HTERT RPE-1 (cell line): ENCODE measurements around the gene TCF4.

Experiments used
- in situ Hi-C: fragments of 300-500 bp; cut with MboI; formaldehyde crosslinking; loops from 4 replicates; pipeline ENCODE4 v1.14.3; 2020; ENCODE audit warnings: low sequenced_read_pairs

Gene TCF4

GRCh38 chr18:55398858-55399257 is 189.1 kb downstream of the TCF4 start:
- in situ Hi-C loops: no loop called here

- in situ Hi-C loops: no loop called here
These were observed 191.0 kb downstream of the TCF4 start for GRCh38 chr18:55396979-55397378.

- in situ Hi-C loops: no loop called here
These were observed 191.6 kb downstream of the TCF4 start for GRCh38 chr18:55396267-55396905.

DNA sequence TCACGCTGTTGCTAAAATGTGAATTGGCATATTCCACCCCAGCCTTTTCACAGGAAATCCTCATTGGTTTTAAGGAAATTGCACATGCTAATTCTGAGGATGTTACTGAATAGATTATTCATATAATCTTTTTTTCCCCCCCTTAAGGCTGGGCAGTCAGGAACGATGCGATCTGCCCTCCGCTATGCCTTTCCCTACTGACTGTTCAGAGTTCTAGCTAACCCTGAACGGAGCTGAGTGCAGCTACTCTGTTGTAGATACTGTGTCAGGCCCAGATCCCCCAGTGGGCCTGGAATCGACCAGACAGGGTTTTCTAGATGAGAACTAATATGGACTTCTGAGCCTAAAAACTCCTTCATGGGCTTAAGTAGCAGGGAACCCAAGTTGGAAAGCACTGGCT is 192.2 kb downstream of the TCF4 start:
- in situ Hi-C loops: no loop called here

GRCh38 chr18:55390898-55391297 is 197.1 kb downstream of the TCF4 start:
- in situ Hi-C loops: no loop called here

- in situ Hi-C loops: no loop called here
These were observed 200.6 kb downstream of the TCF4 start for GRCh38 chr18:55387139-55387984.

- in situ Hi-C loops: no loop called here
These were observed 201.4 kb downstream of the TCF4 start for GRCh38 chr18:55386545-55386944.

DNA sequence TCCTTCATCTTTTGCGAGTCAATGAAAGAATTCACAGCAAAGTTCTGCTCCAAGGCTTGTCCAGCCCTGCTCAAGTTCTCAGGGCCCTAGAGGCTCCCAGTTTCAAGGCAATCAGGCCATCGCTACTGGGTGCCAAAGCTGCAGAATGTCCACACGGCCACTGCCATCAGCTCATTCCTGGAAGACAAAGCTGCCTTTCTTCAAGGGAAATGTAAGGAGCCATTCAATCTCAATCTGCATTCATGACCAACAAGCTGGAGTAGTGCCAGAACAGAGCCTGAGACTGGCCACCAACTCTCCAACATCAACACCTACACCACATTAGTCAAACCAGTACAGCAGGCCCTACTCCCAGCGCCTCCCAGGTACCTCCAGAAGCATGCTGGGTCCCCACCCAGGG is 202.2 kb downstream of the TCF4 start:
- in situ Hi-C loops: no loop called here

DNA sequence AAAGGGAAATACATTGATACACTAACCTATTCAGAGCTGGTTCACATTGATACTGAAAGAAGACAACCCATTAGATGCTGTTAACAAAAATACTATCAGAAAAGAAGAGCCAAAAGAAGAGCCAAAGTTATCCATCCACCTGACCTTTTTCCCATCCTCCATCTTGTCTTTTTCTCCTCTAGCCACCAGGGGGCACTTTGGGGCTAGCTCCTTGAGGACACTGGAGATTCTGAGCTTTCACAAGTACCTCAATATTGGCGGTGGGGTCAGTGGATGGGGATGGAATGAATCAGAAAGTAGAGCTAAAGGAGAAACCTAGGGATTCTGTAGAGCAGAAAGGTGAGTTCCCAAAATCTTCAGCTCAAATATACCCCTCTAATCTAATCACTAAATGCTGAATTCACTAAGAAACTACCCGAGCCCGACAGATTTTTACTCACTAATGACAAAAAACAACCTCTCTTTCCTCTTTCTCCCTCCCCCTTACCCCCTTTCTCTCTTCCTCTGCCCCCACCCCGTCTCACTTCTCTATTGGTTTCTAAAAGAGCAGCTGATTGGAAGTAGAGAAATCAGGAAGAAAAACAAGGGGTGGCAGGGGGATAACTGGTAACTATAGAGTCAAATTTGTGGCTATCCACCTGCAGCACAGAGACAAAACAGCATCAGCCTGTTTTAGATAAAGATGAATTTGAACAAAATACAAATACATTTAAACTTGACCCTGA is 203.3 kb downstream of the TCF4 start:
- in situ Hi-C loops: no loop called here

DNA sequence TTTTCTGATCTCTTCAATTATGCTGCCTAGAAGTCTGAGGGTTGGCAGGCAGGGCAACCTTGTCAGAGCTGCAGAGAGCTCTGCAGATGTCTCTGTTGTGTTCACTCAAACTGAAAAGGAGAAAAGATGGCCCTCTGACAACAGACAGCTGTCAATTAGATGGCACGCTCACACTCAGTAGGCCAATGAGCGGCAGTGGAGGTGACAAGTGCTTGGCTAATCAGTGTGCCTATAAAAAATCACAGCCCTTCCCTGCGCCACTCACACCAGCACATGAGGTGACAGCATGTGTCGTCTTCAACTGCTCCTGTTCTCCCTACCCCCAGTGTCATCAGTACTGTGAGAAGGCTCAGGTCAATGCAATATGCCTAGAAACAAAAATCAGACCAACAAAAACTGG is 203.9 kb downstream of the TCF4 start:
- in situ Hi-C loops: no loop called here

DNA sequence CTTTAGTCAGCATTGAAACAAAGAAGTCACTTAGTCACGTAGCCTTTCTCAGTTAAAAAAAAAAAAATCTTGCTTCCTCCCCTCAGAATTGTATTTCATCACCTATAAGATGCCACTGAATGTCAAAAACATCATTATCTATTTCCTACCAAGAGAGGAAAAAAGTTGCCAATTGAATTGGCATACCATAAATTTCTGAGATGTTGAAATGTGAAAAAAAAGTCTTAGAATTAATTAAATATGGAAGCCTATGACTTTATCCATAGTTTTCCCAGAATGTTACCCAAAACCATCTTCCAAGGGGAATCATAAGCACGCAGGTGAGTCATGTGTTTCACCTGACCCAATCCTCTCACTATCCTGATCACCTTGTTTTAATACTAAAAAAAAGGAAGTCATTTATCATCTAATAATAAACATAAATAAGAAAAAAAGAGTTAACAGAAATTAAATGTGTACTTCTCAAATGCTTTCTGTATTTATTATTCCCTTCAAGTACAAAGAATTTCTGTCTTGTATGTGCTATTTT is 205.7 kb downstream of the TCF4 start:
- in situ Hi-C loops: no loop called here

DNA sequence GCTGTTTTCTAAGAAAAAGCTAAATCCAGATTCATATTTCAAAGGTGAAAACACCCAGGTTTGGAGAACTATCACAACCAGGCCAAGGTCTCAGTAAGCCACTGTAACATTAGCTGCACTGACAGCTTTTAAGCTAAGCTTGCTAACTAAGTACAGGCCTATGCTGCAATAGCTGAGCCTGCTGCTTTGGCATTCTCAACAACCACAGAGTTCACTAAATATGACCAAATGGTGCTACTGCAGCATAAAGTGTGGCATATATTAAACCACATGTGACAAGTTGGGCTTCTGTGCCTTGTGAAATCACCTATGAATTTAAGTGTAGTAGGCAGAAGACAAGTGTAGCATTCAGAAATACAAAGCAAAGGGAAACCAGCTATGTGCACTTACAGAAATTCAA is 206.7 kb downstream of the TCF4 start:
- in situ Hi-C loops: no loop called here

DNA sequence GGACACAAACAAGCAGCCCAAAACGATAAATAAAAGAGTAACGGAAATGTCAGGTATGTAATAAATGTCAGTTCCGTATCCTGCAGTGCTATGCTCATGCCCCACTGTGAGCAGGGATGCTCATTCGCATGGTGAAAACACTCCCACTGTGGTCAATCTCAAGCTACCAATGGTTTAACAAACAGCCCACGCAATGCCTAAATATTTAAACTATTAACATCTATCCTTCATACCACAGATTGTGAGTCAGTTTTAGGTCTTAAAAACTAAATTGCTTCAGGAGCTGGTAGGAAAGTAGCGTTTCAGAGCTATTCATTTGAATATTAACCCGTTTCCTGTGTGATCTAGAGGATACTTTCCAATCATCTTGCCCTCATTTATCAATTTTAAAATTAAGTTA is 207.4 kb downstream of the TCF4 start:
- in situ Hi-C loops: no loop called here

DNA sequence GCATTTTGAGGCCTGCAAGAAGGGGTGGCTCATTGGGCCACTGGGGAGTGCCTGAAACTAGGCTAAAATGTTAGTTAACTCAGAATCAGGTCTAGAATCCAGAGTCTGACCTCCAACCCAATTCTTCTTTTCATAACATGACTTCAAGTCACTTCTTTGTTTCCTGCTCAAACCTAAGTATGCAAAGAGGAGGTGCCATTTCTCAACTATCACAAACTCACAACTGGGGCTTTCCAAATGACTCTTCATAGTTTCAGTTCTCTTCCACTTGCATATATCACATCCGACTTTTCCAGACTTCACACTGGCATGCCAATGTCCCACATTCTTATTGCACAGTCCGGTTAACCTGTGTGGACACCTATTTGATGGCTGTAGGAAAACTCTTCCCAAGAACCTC is 211.6 kb downstream of the TCF4 start:
- in situ Hi-C loops: no loop called here

DNA sequence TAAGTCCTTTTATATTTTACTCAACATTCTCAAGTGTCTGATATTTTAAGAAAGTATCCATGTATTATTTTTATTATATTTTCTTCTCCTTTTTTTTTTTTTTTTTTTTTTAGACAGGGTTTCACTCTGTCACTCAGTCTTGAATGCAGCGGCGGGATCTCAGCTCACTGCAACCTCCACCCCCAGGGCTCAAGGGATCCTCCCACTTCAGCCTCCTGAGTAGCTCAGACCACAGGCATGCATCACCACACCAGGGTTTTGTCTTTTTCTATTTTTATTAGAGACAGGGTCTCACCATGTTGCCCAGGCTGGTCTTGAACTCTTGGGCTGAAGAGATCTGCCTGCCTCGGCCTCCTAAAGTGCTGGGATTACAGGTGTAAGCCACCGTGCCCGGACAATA is 212.1 kb downstream of the TCF4 start:
- in situ Hi-C loops: no loop called here

DNA sequence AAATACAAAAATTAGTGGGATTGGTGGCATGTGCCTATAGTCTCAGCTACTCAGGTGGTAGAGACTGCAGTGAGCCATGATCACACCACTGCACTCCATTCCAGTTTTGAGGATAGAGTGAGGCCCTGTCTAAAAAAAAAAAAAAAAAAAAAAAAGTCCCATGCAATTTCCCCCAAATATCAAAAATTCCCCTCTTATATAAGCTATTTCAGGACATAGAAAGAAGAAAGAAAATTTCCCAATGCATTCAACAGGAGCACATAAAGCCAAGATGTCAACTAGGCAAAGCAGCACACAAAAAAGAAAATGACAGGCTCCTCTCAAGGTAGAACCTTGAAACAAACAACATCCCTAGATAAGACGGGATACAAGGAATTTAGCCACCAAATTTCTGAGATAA is 213.3 kb downstream of the TCF4 start:
- in situ Hi-C loops: no loop called here

GRCh38 chr18:55372209-55372608 is 215.8 kb downstream of the TCF4 start:
- in situ Hi-C loops: no loop called here

- in situ Hi-C loops: no loop called here
These were observed 217.1 kb downstream of the TCF4 start for GRCh38 chr18:55370936-55371335.

DNA sequence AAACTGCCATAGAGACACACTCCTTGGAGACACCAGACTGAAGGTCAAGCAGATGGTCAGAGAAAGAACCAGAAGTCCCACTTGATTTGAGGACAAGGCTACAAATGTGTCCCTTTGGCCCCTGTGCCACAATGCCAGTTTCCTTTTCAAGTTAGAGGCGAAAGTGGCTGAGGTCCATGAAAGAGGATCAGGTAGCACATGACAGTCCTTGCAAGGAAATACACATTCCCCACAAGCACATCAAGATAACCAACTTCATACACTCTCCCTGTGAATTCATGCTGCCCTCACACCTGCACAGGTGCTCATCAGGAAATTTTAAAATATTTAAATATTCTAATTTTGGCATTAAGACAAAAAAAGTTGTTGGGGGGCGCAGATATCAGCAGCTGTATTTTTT is 218.6 kb downstream of the TCF4 start:
- in situ Hi-C loops: no loop called here

DNA sequence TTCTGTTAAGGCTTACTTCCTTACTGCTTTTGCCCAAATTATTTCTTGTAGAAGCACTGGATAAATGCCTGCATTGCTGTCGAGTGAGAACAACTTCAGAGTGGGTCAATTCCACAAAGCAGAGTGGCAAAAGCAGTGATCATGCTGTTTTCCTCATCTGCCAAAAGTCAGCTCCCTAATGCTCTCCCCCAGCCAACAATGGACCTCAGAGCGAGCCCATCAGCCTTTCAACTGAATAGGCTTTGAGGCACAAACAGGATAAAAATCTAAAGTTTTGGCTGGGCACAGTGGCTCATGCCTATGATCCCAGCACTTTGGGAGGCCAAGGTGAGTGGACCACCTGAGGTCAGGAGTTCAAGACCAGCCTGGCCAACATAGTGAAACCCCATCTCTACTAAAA is 222.7 kb downstream of the TCF4 start:
- in situ Hi-C loops: no loop called here

DNA sequence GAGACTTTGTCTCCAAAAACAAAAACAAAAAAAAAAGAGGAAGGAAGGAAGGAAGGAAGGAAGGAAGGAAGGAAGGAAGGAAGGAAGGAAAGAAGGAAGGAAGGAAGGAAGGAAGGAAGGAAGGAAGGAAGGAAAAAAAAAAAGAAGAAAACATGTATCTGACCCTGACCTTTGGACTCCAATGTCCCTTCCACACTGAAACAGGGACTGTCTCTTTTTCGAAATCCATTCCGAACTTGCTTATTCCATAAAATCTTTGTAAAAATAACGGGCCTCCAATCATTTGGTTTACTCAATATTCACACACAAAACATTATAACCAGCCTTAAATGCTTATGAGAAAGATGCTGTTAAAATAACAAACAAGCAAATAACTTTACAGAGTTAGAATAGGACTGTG is 225.7 kb downstream of the TCF4 start:
- in situ Hi-C loops: no loop called here
